ENCODE measurements around the gene RPTOR. TPM values are rescaled to one million over a fixed set of nuclear protein-coding genes. Genes with fewer than 3 reads are reported as not detected.

RPTOR gene
- total RNA-seq, 1 experiment from 2014 or later, result 10.1 TPM

DNA sequence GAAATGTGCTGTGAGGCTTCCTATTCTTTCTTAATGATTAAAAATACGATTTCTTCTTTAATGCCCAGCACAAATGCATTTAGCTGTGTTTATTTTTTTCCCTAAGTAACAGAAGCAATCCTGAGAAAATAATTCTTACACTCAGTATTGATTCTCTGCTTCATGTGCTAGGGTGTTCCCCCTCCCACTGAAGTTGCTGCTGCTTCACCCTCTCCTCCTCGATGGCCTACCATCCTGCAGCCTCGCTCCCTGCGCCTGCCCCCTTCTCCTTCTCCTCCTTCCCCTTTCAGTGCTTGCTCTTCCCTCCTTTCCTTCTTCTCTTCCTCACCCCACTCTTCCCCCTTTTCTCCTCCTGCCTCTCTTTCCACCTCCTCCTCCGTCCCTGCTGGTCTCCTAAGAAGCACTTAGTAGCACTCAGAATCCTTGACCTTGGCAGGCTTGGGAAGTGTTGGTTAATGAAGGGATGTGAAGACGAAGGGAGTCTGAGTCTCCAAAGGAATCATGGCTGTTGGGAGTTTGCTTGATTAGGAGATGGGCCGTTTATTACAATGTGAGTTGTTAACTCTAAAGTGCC is 119.7 kb downstream of the RPTOR start:
- DNase-seq (ENCODE audit: low read depth), result no peak

- DNase-seq (ENCODE audit: low read depth), result no peak
Measured at GRCh38 chr17:80665792-80666191, 121.2 kb downstream of the RPTOR start.

GRCh38 chr17:80666867-80667266 is 122.2 kb downstream of the RPTOR start:
- no peak for DNase-seq (ENCODE audit: low read depth)

DNA sequence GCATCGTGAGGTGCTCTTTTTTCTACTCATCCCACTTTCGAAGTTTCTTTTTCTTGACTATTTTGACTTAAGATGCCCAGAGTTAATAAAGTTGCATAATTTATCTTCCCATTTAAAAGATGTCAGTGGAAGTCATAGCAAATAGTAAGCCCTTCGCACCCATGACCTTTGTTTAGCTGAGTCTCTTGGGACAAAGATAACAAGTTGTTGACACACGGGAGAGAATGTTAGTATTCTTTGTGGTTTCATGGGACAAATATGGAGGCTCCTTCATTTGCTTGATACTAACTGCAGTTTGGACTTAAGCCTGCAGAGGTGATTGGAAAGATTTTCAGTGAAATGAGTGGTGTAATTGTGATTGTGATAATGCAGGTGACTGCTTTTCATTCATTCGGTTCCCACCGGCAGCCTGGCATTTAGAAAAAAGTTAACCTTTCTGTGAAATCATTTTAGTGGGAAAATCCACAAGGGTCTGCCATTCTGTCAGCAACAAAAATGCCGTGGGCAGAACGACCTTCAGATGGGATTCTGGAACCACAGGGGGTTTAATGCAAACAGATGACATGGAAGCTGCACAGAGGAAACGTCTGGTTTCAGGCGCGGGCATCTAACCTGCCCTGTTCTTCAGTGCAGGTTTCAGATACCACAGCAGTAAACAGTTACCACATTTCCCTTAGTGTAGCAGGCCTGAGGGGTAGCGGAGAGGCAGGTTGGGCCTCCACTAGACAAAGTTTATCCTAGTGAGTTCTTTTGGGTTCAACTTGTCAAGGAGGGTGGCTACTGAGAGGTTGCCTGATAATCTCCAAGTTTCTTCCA is 123.0 kb downstream of the RPTOR start:
- no peak for DNase-seq (ENCODE audit: low read depth)

GRCh38 chr17:80668375-80669148 is 123.9 kb downstream of the RPTOR start:
- DNase-seq (ENCODE audit: low read depth), result no peak

- no peak for DNase-seq (ENCODE audit: low read depth)
Measured at GRCh38 chr17:80671039-80671824, 126.6 kb downstream of the RPTOR start.

- DNase-seq (ENCODE audit: low read depth), result no peak
Measured at GRCh38 chr17:80671825-80672110, 127.1 kb downstream of the RPTOR start.

DNA sequence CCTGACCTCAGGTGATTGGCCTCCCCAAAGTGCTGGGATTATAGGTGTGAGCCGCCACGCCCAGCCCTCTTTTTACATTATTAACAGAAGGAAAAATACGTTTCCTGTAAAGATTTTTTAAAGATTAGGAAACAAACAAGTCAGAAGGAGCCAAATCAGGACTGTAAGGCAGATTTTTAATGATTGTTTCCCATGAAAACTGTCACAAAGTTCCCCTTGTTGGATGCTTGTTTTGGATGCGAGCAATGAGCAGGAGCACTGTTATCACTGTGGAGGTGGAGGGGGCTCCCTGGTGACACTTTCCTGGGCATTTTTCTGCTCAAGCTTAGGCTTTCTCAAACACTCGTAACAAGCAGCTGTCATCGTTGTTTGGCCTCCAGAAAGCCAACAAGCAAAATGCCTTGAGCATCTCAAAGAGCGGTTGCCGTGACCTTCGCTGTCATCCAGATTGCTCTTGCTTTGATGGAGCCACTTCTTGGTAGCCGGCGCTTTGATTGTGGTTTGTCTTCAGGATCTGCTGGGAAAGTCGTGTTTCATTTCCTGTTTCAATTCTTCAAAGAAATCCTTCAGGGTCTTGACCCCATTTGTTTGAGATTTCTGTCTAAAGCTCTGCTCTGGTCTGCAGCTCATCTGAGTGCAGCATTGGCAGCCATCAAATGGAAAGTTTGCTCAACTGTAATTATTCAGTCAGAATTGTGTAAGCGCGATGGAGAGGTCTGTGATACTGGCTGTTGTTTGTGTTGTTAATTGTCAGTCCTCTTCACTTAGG is 128.7 kb downstream of the RPTOR start:
- peak; percentile 89 for DNase-seq (ENCODE audit: low read depth)

- no peak for DNase-seq (ENCODE audit: low read depth)
Measured at GRCh38 chr17:80675438-80676095, 130.9 kb downstream of the RPTOR start.

DNA sequence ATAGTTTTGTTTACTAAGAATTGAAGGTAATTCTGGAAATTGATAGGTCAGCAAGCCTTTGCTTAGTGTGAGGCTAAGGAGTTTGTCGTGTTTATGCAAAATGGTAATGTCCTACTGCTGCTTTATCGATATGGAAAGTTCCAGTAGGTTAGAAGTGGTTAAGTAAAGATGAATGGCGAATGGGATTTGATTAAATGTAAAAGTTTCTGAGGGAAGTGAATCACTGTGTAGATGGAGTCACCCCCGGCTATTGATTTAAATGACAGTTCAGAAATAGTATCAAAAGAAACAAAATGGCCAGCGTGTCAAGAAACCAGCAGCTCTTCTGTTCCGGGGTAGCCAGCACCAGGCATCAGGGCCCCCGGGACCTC is 131.4 kb downstream of the RPTOR start:
- no peak for DNase-seq (ENCODE audit: low read depth)

GRCh38 chr17:80676564-80676963 is 131.9 kb downstream of the RPTOR start:
- no peak for DNase-seq (ENCODE audit: low read depth)

DNA sequence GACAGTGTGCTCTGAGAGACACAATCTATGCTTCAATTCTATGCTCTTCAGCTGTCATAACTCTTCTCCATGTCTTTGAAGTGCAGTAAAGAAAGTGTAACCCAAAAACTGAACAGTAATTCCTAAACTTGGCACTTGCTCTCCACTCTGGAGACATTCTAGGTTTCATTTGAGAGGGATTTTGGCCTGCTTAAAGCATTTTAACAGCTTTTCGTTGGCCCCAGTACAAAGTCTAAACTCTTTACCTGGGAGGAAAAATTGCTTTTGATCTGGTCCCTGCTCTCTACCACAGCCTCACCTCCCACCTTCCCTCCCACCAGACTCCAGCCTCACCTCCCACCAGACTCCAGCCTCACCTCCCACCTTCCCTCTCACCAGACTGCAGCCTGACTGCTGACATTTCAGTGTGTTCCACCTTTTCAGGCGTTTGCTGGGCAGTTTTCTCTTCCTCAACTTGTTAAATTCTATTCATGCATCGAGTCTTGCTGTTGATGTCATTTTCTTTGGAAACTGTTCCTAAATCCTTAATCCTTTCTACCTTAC is 132.6 kb downstream of the RPTOR start:
- DNase-seq (ENCODE audit: low read depth), result no peak

GRCh38 chr17:80679816-80680215 is 135.2 kb downstream of the RPTOR start:
- DNase-seq (ENCODE audit: low read depth), result no peak

DNA sequence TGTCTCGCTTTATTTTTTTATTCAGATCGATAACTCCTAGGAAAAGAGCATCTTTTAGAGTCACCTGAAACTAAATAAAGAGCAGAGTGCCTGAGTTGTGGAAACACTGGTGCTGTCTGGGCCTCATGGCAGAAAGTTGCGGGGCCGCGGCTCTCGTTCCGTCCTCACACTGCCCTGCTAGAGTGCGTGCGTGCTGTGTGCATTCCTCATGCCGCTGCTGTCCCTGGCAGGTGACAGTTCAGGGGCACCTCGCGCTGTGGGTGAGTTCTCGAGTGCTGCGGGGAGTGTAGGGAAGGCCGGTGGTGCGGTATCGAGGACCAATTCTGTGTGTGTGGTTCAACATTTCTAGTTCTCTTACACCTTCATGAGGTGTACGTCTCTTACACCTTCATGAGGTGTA is 136.6 kb downstream of the RPTOR start:
- no peak for DNase-seq (ENCODE audit: low read depth)

GRCh38 chr17:80682372-80682771 is 137.7 kb downstream of the RPTOR start:
- peak; percentile 8 for DNase-seq (ENCODE audit: low read depth)

DNA sequence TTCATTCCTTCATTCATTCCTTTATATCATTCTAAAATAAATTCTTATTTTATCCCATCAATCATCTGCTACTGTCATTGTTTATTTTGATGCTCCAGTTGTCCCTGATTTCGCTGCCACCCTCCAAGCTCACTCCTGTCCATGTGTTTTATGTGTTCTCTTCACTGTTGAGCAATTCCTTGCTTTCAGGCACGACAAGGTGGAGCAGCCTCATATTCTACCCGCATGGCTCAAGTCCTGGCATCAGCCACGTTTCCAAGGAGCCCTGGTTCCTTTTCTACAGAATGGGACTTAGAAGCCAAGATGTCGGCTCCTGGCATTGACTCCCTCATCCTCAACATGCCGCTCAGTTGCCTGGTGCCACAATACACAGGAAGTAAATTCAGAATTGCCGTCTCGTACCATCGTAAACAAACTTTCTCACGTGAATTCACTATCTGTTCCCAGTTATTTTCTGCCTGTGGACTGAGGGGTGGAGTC is 139.0 kb downstream of the RPTOR start:
- DNase-seq (ENCODE audit: low read depth), result no peak

GRCh38 chr17:80687839-80688238 is 143.2 kb downstream of the RPTOR start:
- DNase-seq (ENCODE audit: low read depth), result no peak

GRCh38 chr17:80689129-80689619 is 144.5 kb downstream of the RPTOR start:
- DNase-seq (ENCODE audit: low read depth), result no peak

- DNase-seq (ENCODE audit: low read depth), result no peak
Measured at GRCh38 chr17:80691784-80692183, 147.1 kb downstream of the RPTOR start.

DNA sequence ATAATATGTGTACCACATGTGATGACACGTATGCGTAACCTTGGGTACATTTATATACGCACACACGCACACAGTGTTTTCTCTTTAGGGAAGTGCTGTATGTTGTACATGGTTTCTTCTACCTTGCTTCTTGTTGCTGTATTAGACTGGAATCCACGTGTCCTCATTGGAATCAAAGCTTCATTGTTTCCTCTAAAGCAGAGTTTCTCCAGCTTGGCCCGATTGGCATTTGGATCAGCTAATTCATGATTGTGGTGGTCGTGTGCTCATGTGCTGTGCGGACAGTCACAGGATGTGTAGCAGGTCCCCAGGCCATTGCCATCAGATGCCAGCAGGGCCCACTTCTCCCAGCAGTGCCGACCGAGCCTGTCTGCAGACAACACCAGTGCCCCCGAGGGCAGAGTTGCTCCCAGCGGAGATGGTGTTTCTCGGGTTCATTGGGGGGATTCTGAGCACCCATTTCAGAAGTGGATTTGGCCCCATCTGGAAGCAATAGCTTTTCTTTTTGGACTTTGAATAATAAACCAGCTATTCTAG is 148.4 kb downstream of the RPTOR start:
- no peak for DNase-seq (ENCODE audit: low read depth)

All from RPMI7951 (cell line).